GM10266 (cell line): ENCODE data around the gene CCNE1.
"Not testable (repeated sequence)": the region's sequence is repeated elsewhere in the genome, so short reads cannot be mapped to it uniquely, and the experiment has no call there.

Source experiments
- DNase-seq: peaks from one replicate; pipeline ENCODE4 v3.0.0; 2012; ENCODE audit errors: extremely low spot score
- CTCF ChIP-seq: IDR thresholded peaks from 2 replicates; pipeline ENCODE4 v1.5.1; 2012; ENCODE audit warnings: mild to moderate bottlenecking, low read depth; ENCODE audit not compliant: control insufficient read depth, insufficient read depth; ENCODE audit errors: missing control alignments

Gene CCNE1

GRCh38 chr19:29798774-29799497 is 12.9 kb upstream of the CCNE1 start:
- no peak for TF ChIP-seq CTCF
- no peak for DNase-seq

- no peak for DNase-seq
- no peak for TF ChIP-seq CTCF
Observed at GRCh38 chr19:29800100-29800825, 11.5 kb upstream of the CCNE1 start.

- DNase-seq = not testable (repeated sequence)
Observed at GRCh38 chr19:29803951-29804350, 7.8 kb upstream of the CCNE1 start.

GRCh38 chr19:29804493-29804892 is 7.3 kb upstream of the CCNE1 start:
- no peak for TF ChIP-seq CTCF
- DNase-seq = peak; percentile 72

- DNase-seq = no peak
- TF ChIP-seq CTCF = no peak
Observed at GRCh38 chr19:29805031-29805965, 6.5 kb upstream of the CCNE1 start.

GRCh38 chr19:29806098-29806866 is 5.5 kb upstream of the CCNE1 start:
- DNase-seq = no peak
- TF ChIP-seq CTCF = no peak

GRCh38 chr19:29807178-29807577 is 4.6 kb upstream of the CCNE1 start:
- DNase-seq = no peak
- TF ChIP-seq CTCF = no peak
